HFF-Myc (cell line): Measurements from ENCODE around the gene ABCD1.

Source experiments
- DNase-seq: peaks from one replicate; pipeline ENCODE4 v3.0.0-alpha.2; 2011; ENCODE audit warnings: low read depth; ENCODE audit errors: extremely low read depth
- H3K4me3 ChIP-seq: replicated peaks from 2 replicates; pipeline ENCODE4 v1.5.1; 2011; ENCODE audit warnings: low read depth, mild to moderate bottlenecking, control low read depth, low read length
- TF ChIP-seq, protein P1 (sequence below): IDR thresholded peaks from 2 replicates; pipeline ENCODE4 v1.5.1; 2012; ENCODE audit warnings: mild to moderate bottlenecking, low read depth, low read length, control low read depth; ENCODE audit errors: missing control alignments

ABCD1 gene

DNA sequence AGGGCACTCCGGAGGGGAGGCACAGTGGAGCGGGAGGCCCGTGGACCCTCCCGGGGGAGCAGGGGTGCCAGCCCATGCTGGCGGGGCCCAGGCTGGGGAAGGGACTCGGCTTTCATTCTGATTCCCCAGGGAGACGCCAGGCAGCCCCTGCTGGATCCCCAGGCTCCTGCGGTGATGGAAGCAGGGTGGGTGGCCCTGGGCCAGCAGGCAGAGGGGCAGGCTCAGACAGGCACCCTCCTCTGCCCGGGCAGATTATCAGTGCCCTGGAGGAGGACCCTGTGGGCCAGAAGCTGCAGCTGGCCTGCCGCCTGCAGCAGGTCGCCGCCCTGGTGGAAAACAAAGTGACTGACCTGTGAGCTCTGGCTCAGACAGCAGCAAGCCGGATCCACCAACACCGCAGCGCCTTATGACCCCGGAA is 54.0 kb downstream of the ABCD1 start:
- no peak for DNase-seq
- TF ChIP-seq, protein P1, sequence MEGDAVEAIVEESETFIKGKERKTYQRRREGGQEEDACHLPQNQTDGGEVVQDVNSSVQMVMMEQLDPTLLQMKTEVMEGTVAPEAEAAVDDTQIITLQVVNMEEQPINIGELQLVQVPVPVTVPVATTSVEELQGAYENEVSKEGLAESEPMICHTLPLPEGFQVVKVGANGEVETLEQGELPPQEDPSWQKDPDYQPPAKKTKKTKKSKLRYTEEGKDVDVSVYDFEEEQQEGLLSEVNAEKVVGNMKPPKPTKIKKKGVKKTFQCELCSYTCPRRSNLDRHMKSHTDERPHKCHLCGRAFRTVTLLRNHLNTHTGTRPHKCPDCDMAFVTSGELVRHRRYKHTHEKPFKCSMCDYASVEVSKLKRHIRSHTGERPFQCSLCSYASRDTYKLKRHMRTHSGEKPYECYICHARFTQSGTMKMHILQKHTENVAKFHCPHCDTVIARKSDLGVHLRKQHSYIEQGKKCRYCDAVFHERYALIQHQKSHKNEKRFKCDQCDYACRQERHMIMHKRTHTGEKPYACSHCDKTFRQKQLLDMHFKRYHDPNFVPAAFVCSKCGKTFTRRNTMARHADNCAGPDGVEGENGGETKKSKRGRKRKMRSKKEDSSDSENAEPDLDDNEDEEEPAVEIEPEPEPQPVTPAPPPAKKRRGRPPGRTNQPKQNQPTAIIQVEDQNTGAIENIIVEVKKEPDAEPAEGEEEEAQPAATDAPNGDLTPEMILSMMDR, result no peak
- no peak overlapping the region for H3K4me3 ChIP-seq

DNA sequence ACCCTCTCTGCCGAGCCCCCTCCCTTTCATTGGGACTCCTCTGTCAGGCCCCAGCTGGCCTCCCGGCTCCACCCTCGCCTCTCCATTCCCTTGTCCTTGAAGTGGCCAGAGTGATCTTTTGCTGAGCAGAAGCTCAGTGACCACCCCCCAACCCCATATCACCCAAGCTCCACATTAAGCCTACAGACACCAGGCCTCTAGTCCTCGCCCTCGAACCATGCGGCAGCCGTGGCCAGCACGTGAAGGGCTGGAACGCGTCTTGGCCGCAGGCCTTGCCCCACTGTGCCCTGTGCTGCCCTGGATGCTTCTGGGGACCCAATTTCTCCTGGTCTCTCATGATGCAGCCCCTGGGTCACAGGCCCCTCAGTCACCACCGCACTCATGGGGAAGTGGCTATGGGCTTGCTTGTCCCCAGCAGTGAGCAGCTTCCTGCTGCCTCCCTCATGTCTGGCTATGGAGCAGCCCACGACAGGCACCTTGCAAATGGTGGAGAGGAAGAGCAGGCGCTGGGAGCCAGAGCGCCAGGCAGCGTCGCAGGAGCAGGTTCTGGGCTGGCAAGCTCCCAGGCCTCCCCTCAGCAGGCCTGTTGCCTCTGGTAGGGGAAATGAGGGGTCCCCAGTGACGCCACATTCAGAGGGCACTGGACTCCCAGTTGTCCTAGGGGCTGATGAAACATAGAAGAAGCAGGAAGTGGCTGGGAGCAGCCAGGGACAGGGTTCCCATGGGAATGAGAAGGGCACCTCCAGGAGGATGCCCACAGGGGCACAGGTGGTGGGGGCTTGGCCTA is 55.4 kb downstream of the ABCD1 start:
- TF ChIP-seq, protein P1, result no peak
- H3K4me3 ChIP-seq, result no peak overlapping the region
- DNase-seq, result no peak

DNA sequence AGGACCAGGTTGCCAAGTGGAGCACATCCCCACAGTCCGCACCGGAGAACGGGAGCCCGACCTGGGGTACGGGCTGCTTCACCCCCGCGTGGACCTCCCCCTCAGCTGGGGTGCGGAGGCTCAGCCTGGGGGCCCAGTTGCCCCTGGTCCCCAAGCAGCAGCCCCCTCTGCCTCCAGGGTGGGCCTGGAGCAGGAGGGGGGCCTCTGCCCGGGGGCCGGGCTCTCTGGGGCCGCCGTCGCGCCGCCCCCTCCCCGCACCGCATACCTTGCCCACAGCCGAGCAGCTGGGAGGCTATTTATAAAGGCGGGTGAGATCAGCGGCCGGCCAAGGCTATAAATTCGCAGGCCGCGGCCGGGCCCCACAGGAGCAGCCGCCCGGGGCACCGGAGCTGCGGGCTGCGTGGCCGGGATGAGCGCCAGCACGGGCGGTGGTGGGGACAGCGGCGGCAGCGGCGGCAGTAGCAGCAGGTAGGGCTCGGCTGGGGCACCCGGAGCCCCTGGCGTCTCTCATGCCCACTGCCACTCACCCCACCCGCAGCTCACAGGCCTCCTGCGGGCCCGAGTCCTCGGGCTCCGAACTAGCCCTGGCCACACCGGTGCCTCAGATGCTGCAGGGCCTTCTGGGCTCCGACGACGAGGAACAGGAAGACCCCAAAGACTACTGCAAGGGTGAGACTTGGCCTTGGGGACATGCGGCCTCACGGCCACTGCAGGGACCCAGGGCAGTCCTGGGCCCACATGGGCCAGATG is 56.2 kb downstream of the ABCD1 start, which contains the start of gene SRPK3:
Gene SRPK3 (plus strand): TSS at position 364 of the 750 bp plus-strand sequence. CDS start 46 bp downstream, at position 410.
- DNase-seq, result no peak
- H3K4me3 ChIP-seq, result no peak within 1 kb of the TSS
- TF ChIP-seq, protein P1, result no peak

DNA sequence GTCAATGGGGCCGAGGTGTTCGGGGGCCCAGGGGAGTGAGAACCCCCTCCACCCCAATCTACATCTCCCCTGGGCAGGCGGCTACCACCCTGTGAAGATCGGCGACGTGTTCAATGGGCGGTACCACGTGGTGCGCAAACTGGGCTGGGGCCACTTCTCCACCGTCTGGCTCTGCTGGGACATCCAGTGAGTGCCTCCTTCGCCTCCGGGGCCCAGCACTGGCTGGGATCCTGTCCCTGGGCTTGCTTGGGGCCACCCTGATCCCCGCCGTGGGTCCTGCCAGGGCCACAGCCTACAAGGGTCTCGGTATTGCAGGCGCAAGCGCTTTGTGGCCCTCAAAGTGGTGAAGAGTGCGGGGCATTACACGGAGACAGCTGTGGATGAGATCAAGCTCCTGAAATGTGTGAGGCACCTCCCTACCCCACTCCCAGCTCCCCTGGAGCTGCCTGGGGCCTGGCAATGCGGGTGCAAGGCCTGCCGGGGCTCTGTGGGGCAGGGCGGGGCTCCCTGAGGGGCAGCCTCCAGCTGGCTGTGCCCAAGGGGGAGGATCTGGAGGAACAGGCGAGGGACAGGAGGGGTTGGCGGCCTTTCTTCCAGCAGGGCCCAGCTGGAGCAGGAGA is 56.9 kb downstream of the ABCD1 start:
- no peak for DNase-seq
- TF ChIP-seq, protein P1, result no peak

DNA sequence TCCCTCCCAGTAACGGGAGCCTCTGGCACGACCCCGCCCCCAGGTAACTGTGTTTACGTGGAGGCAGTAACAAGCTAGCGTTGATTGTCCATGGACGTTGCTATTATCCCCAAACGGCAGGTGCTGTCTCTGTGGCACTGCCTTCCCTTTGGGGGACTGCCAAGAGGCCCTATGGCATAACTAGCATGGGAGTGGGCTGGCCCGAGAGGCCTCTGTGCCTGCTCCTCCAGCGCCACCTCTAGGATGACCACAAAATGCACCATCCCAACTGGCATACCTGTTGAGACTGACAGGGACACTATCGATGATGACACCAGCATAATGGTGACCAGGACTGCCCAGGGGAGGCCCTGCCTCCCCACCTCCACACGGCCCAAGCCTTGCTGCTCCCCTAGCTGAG is 57.7 kb downstream of the ABCD1 start:
- TF ChIP-seq, protein P1, result no peak
- no peak for DNase-seq

More for the DNA sequence above, 56.9 kb downstream of the ABCD1 start:
- H3K4me3 ChIP-seq, result no peak overlapping the region

DNA sequence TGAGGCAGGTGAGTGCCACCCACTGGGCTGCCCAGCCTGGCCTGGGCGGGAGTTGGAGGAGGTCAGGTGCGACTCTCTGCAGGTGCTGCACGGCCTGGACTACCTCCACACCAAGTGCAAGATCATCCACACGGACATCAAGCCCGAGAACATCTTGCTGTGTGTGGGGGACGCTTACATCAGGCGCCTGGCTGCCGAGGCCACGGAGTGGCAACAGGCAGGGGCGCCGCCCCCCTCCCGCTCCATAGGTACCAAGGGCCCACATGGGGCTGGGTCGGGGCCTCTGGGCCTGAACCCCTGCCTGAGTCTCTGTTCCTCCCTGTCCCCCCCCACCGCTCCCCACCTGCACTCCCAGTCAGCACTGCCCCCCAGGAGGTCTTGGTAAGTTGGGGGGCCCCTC is 58.2 kb downstream of the ABCD1 start:
- no peak overlapping the region for H3K4me3 ChIP-seq
- TF ChIP-seq, protein P1, result no peak
- DNase-seq, result no peak

More for the DNA sequence above, 57.7 kb downstream of the ABCD1 start:
- H3K4me3 ChIP-seq, result no peak overlapping the region
